Bronchial epithelial cell (primary cell): ENCODE data around the gene SWAP70. TPM values are rescaled to one million over a fixed set of nuclear protein-coding genes. Genes with fewer than 3 reads are reported as not detected.

Experiments
- DNase-seq: peaks from one replicate; pipeline ENCODE4 v3.0.0-alpha.2; 2010; ENCODE audit warnings: low read depth
- FAIRE-seq: peaks from 2 replicates; lab custom pipeline; 2011; peaks lifted over from hg19 to GRCh38; lab: Jason Lieb, UNC
- H3K27me3 ChIP-seq: 2 replicates; pipeline ENCODE4 v1.5.1; 2011; ENCODE audit warnings: low read length; ENCODE audit not compliant: control insufficient read depth, insufficient read depth
- H3K36me3 ChIP-seq: 2 replicates; pipeline ENCODE4 v1.5.1; 2011; ENCODE audit warnings: low read length; ENCODE audit not compliant: control insufficient read depth, insufficient read depth
- H3K4me3 ChIP-seq: 2 replicates; pipeline ENCODE4 v1.5.1; 2011; ENCODE audit warnings: mild to moderate bottlenecking, low read depth, low read length, control low read depth
- total RNA-seq: library from RNA; depleted of rRNA; stranded (reverse); fragments of >200 nt; gene quantifications from 2 replicates; pipeline ENCODE4 v1.2.1, GENCODE V29; 2014
- TF ChIP-seq, protein P1 (sequence below): IDR thresholded peaks from 2 replicates; pipeline ENCODE4 v1.5.1; 2011; ENCODE audit warnings: mild to moderate bottlenecking, moderate library complexity, low read length, control low read depth, inconsistent platforms; ENCODE audit not compliant: insufficient read depth, severe bottlenecking

SWAP70 gene
- total RNA-seq, 1 donor from 2014 or later = 26.3 TPM

- H3K27me3 ChIP-seq = no peaks in the 10 kb centered on the region
- TF ChIP-seq, protein P1, sequence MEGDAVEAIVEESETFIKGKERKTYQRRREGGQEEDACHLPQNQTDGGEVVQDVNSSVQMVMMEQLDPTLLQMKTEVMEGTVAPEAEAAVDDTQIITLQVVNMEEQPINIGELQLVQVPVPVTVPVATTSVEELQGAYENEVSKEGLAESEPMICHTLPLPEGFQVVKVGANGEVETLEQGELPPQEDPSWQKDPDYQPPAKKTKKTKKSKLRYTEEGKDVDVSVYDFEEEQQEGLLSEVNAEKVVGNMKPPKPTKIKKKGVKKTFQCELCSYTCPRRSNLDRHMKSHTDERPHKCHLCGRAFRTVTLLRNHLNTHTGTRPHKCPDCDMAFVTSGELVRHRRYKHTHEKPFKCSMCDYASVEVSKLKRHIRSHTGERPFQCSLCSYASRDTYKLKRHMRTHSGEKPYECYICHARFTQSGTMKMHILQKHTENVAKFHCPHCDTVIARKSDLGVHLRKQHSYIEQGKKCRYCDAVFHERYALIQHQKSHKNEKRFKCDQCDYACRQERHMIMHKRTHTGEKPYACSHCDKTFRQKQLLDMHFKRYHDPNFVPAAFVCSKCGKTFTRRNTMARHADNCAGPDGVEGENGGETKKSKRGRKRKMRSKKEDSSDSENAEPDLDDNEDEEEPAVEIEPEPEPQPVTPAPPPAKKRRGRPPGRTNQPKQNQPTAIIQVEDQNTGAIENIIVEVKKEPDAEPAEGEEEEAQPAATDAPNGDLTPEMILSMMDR = no peak
- FAIRE-seq (no peak), DNase-seq (no peak)
- H3K36me3 ChIP-seq = peaks cover 7% of the 10 kb centered on the region
- H3K4me3 ChIP-seq = no peak overlapping the region
Observed at GRCh38 chr11:9736365-9736764, 72.5 kb downstream of the SWAP70 start.

DNA sequence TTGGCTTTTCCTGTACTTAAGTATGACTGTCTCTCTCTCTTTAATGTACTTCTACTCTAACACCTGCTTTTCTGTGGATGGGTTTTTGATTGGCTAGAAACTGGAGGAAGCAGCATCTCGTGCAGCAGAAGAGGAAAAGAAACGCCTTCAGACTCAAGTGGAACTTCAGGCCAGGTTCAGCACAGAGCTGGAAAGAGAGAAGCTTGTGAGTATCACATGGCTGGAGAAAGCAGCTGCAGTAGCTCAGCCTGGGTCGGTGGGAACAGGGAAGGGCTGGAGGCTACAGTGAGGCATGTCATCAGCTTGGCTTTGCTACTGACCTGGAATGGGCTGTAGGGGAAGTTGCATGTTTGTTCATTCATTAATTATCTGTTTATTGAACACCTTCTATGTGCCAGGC, 74.2 kb downstream of the SWAP70 start:
- H3K27me3 ChIP-seq = no peaks in the 10 kb centered on the region
- FAIRE-seq (no peak), DNase-seq (no peak)
- H3K4me3 ChIP-seq = no peak overlapping the region
- H3K36me3 ChIP-seq = peaks cover 7% of the 10 kb centered on the region
- TF ChIP-seq, protein P1 = no peak

- Histone ChIP-seq H3K27me3 (no peaks in the 10 kb centered on the region), H3K4me3 (no peak overlapping the region), H3K36me3 (peaks cover 7% of the 10 kb centered on the region)
- no peak for DNase-seq
- TF ChIP-seq, protein P1 = no peak
- FAIRE-seq = no peak
Observed at GRCh38 chr11:9738707-9739106, 74.8 kb downstream of the SWAP70 start.

- Histone ChIP-seq H3K4me3 (no peak overlapping the region), H3K36me3 (peaks cover 3% of the 10 kb centered on the region), H3K27me3 (no peaks in the 10 kb centered on the region)
- DNase-seq (no peak), FAIRE-seq (no peak)
- TF ChIP-seq, protein P1 = no peak
Observed at GRCh38 chr11:9739123-9739900, 75.4 kb downstream of the SWAP70 start.

GRCh38 chr11:9740202-9740883, 76.5 kb downstream of the SWAP70 start:
- Histone ChIP-seq H3K36me3 (peaks cover 3% of the 10 kb centered on the region), H3K27me3 (no peaks in the 10 kb centered on the region), H3K4me3 (no peak overlapping the region)
- FAIRE-seq (no peak), DNase-seq (peak; percentile 80)
- TF ChIP-seq, protein P1 = no peak
